ENCODE results near the gene SEMA3E.
"Not testable (repeated sequence)": the region's sequence is repeated elsewhere in the genome, so short reads cannot be mapped to it uniquely, and the experiment has no call there.

Gene SEMA3E

DNA sequence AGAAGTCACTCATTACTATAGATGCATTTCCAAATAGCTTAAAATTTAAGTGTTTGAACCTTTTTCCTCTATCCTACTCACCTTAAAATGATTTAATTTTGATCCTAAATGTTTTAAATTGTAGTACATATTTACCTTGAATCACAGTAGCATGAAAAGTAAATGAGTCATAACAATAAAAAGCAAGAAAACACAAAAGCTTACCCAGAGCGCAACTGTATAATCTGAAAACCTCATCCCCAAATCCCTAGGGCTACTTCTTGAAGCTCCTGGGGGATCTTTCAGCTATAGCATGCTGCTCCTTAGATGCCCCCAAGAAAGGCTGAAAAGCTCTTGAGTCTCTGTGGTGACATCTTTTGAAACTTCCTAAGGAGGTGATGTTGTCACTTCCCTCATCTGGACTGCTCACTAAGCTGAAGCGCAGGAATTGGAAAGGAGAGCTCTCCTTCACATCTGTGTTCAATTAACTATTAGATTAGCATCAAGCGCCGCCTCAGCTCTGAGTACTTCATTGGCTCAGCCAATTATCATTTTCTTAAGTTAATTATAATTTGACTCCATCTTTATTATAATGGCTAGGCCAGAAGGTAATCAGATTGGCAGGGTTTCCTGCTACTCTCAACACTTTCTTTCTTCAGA lies 60.2 kb downstream of the SEMA3E start:
- no peak for FAIRE-seq
- no peak for DNase-seq (ENCODE audit: insufficient read length)
- TF ChIP-seq POLR2A (IDR thresholded peaks at IDR 0.05; ENCODE audit: low read depth, low read length) (no peak), TAF1 (IDR thresholded peaks at IDR 0.05; ENCODE audit: borderline replicate concordance, low read depth, low read length) (no peak), POLR2AphosphoS5 (IDR thresholded peaks at IDR 0.05; ENCODE audit: low read depth, low read length) (no peak)

DNA sequence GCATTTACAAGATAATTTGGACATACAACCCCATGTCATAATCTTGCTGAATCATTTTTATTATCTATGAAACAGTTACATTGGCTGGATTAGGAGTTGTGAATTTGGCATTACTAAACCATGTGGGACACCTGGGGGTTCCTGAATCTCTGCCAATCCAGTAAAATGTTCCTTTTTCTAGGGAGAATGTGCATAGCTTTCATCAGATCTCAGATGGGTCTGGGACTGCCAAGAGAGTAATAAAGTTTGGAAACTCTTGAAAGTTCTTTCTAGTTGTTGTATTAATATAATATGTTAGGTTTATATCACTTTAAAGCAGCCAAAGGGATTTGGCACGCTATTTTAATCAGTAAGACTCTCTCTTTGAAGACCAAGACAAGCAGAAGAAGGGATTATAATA lies 62.7 kb downstream of the SEMA3E start:
- TF ChIP-seq TAF1 (IDR thresholded peaks at IDR 0.05; ENCODE audit: borderline replicate concordance, low read depth, low read length) (no peak), POLR2AphosphoS5 (IDR thresholded peaks at IDR 0.05; ENCODE audit: low read depth, low read length) (no peak), POLR2A (IDR thresholded peaks at IDR 0.05; ENCODE audit: low read depth, low read length) (no peak)
- FAIRE-seq = no peak
- DNase-seq (ENCODE audit: insufficient read length) = no peak

DNA sequence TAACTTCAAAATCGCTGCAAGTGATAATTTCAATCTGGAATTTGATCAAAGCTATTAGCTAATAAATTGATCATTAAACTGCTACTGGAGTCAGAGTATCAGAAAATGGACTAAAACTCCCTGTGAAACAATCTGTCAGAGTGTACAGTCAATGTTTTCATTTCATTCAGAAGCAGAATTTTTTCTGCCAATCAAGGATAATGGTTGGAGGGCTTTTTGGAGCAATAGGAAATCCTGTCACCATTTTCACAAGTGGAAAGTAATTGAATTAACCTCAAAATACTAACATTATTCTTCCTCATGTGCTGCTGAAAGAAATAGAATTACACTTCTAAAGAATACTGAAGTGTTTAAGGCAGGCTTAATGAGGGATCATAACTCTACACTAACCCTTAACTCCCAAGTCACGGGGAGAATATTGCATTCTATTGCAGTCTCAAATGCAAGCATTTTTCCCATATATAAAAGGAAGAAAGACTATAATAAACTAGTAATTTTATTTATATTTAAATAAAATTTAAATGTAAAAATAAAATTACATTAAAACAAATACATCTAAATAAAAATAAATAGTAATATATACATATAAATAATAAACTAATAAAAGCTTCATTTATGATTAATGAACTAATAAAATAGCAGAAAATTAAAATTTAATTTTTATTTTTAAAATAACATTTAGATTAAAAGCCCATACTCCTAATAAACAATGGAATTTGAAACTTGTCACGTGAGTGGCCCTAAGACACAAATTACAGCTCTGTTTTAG lies 67.1 kb downstream of the SEMA3E start:
- no peak for TF ChIP-seq POLR2A (IDR thresholded peaks at IDR 0.05; ENCODE audit: low read depth, low read length)
- no peak for TF ChIP-seq TAF1 (IDR thresholded peaks at IDR 0.05; ENCODE audit: borderline replicate concordance, low read depth, low read length)
- no peak for TF ChIP-seq POLR2AphosphoS5 (IDR thresholded peaks at IDR 0.05; ENCODE audit: low read depth, low read length)
- FAIRE-seq = no peak
- DNase-seq (ENCODE audit: insufficient read length) = no peak

DNA sequence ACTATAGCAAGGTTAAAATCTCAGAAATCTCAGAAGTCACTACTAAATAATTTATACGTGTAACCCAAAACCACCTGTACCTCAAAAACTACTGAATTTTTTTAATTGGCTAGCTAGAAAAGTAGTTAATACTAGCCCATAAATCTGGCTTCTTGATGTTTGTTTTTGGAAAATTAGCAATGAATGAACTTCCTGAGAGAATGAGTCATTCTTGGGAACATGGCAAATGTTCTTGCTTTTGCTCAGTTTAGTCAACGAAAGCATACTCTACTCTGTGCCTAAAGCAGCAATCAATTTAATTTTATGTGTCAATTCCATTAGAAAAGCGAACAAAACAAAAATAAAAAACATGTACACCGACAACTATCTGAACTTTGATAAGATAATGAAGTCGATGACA lies 69.2 kb downstream of the SEMA3E start:
- DNase-seq (ENCODE audit: insufficient read length) (no peak), FAIRE-seq (no peak)
- no peak for TF ChIP-seq TAF1 (IDR thresholded peaks at IDR 0.05; ENCODE audit: borderline replicate concordance, low read depth, low read length)
- TF ChIP-seq POLR2A (IDR thresholded peaks at IDR 0.05; ENCODE audit: low read depth, low read length) = no peak
- no peak for TF ChIP-seq POLR2AphosphoS5 (IDR thresholded peaks at IDR 0.05; ENCODE audit: low read depth, low read length)

DNA sequence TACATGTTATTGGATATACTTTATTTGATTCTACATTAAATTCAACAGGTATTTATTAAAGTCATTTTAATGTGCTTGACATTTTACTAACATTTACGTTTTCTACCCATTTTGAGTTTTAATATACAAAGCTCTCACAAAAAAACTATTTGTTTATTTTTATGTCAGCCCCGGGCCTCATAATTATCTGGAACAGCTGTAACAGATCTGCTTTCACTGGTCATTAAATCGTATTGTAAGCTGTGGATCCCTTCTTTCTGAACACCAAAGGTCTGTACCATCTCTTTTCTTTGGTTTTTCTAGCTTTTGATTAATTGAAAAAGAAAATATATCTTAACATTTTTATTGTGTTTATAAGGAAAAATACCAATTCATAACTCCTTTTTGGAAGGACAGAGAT lies 73.5 kb downstream of the SEMA3E start:
- FAIRE-seq = no peak
- no peak for TF ChIP-seq POLR2A (IDR thresholded peaks at IDR 0.05; ENCODE audit: low read depth, low read length)
- no peak for TF ChIP-seq TAF1 (IDR thresholded peaks at IDR 0.05; ENCODE audit: borderline replicate concordance, low read depth, low read length)
- TF ChIP-seq POLR2AphosphoS5 (IDR thresholded peaks at IDR 0.05; ENCODE audit: low read depth, low read length) = no peak
- no peak for DNase-seq (ENCODE audit: insufficient read length)

DNA sequence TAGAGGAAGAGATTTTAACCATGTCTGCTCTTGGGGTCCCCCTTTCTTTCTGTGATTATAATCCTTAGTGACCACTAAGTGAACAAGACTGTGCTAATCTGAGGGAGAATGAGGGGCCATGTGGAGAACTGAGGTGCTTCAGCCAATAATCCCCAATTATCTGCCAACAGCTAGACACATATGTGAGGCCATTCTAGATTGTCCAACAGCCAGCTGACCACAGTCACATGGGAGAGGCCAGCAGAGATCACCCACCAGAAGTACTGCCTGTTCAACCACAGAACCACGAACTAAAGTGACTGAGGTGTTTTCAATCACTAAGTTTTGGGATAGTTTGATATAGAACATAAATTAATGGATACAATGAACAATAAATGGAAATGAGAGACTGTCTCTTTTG lies 74.3 kb downstream of the SEMA3E start:
- no peak for FAIRE-seq

GRCh38 chr7:83562960-83563359 lies 86.0 kb downstream of the SEMA3E start:
- TF ChIP-seq POLR2AphosphoS5 (IDR thresholded peaks at IDR 0.05; ENCODE audit: low read depth, low read length) (no peak), TAF1 (IDR thresholded peaks at IDR 0.05; ENCODE audit: borderline replicate concordance, low read depth, low read length) (no peak), POLR2A (IDR thresholded peaks at IDR 0.05; ENCODE audit: low read depth, low read length) (no peak)
- no peak for FAIRE-seq
- no peak for DNase-seq (ENCODE audit: insufficient read length)

More for the DNA sequence above, 74.3 kb downstream of the SEMA3E start:
- no peak for DNase-seq (ENCODE audit: insufficient read length)
- no peak for TF ChIP-seq POLR2AphosphoS5 (IDR thresholded peaks at IDR 0.05; ENCODE audit: low read depth, low read length)
- no peak for TF ChIP-seq TAF1 (IDR thresholded peaks at IDR 0.05; ENCODE audit: borderline replicate concordance, low read depth, low read length)
- TF ChIP-seq POLR2A (IDR thresholded peaks at IDR 0.05; ENCODE audit: low read depth, low read length) = no peak

GRCh38 chr7:83562289-83562688 lies 86.7 kb downstream of the SEMA3E start:
- DNase-seq (ENCODE audit: insufficient read length) = no peak
- FAIRE-seq = no peak
- TF ChIP-seq POLR2AphosphoS5 (IDR thresholded peaks at IDR 0.05; ENCODE audit: low read depth, low read length) = no peak

GRCh38 chr7:83559887-83560286 lies 89.1 kb downstream of the SEMA3E start:
- no peak for FAIRE-seq
- no peak for DNase-seq (ENCODE audit: insufficient read length)
- TF ChIP-seq TAF1 (IDR thresholded peaks at IDR 0.05; ENCODE audit: borderline replicate concordance, low read depth, low read length) = no peak

DNA sequence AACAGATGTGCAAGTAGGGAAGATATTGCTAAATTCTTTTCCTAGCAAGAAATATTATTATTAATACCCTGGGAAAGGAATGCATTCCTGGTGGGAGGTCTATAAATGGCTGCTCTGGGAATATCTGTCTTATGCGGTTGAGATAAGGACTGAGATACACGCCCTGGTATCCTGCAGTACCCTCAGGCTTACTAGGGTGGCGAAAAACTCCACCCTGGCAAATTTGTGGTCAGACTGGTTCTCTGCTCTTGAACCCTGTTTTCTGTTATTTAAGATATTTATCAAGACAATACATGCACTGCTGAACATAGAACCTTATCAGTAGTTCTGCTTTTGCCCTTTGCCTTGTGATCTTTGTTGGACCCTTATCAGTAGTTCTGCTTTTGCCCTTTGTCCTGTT lies 96.4 kb downstream of the SEMA3E start:
- DNase-seq (ENCODE audit: insufficient read length); FAIRE-seq: not testable (repeated sequence)

DNA sequence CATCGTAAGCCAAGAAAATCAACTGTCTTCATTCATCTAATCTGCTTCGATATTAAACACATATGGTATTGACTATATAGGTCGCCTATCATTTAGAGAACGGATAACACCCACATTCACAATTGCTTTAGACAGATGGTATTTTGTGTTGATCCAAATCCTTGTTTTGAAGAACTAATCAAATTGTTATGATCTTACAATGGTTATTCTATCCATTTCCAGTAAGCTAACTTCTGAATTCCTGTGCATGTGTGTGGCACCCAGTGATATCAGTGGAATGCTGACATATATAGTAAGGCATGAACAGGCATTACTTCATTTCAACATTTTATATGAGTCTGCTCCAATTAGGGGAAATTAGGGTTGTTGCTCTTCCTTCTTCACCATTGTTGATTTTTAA lies 98.8 kb downstream of the SEMA3E start:
- TF ChIP-seq POLR2A (IDR thresholded peaks at IDR 0.05; ENCODE audit: low read depth, low read length) (no peak), TAF1 (IDR thresholded peaks at IDR 0.05; ENCODE audit: borderline replicate concordance, low read depth, low read length) (no peak), POLR2AphosphoS5 (IDR thresholded peaks at IDR 0.05; ENCODE audit: low read depth, low read length) (no peak)
- DNase-seq (ENCODE audit: insufficient read length) (no peak), FAIRE-seq (no peak)

GRCh38 chr7:83548250-83548649 lies 100.7 kb downstream of the SEMA3E start:
- TF ChIP-seq POLR2A (IDR thresholded peaks at IDR 0.05; ENCODE audit: low read depth, low read length) (no peak), POLR2AphosphoS5 (IDR thresholded peaks at IDR 0.05; ENCODE audit: low read depth, low read length) (no peak), TAF1 (IDR thresholded peaks at IDR 0.05; ENCODE audit: borderline replicate concordance, low read depth, low read length) (no peak)
- FAIRE-seq (no peak), DNase-seq (ENCODE audit: insufficient read length) (no peak)

Measured in GM12892 (cell line).